NB4 (cell line): ENCODE results near the gene VAT1.

ENCODE experiments used
- MYC ChIP-seq: IDR thresholded peaks from 2 replicates; pipeline ENCODE4 v1.6.1; 2011; ENCODE audit warnings: low read depth, low read length
- POLR2A ChIP-seq: IDR thresholded peaks from 2 replicates; pipeline ENCODE4 v1.6.1; 2011; ENCODE audit warnings: mild to moderate bottlenecking; ENCODE audit not compliant: insufficient read length; ENCODE audit errors: extremely low read depth
- TF ChIP-seq, protein P1 (sequence below): IDR thresholded peaks from one replicate; pipeline ENCODE4 v1.5.1; 2012; ENCODE audit warnings: low read depth, low read length

GRCh38 chr17:43034894-43035293, 12.7 kb upstream of the VAT1 start:
- TF ChIP-seq POLR2A: no peak
- TF ChIP-seq, protein P1, sequence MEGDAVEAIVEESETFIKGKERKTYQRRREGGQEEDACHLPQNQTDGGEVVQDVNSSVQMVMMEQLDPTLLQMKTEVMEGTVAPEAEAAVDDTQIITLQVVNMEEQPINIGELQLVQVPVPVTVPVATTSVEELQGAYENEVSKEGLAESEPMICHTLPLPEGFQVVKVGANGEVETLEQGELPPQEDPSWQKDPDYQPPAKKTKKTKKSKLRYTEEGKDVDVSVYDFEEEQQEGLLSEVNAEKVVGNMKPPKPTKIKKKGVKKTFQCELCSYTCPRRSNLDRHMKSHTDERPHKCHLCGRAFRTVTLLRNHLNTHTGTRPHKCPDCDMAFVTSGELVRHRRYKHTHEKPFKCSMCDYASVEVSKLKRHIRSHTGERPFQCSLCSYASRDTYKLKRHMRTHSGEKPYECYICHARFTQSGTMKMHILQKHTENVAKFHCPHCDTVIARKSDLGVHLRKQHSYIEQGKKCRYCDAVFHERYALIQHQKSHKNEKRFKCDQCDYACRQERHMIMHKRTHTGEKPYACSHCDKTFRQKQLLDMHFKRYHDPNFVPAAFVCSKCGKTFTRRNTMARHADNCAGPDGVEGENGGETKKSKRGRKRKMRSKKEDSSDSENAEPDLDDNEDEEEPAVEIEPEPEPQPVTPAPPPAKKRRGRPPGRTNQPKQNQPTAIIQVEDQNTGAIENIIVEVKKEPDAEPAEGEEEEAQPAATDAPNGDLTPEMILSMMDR: no peak
- no peak for TF ChIP-seq MYC
